A673 (cell line): ENCODE results near the gene CBY2. TPM values are rescaled to one million over a fixed set of nuclear protein-coding genes. Genes with fewer than 3 reads are reported as not detected.

Source experiments
- BruUV-seq: library from RNA; stranded (reverse); fragments of 400-500 nt; replicated peaks from 2 replicates; lab custom pipeline; 2021; lab: Mats Ljungman, UMichigan
- CTCF ChIA-PET: fragments of 300-600 bp; sonication (Branson Sonifier 250); formaldehyde crosslinking; loops from one replicate; lab custom pipeline; 2022; ENCODE audit warnings: antibody characterized with exemption; lab: Charles Lee
- POLR2A ChIA-PET: fragments of 300-600 bp; sonication (Branson Sonifier 250); formaldehyde crosslinking; loops from one replicate; lab custom pipeline; 2022; ENCODE audit warnings: antibody characterized with exemption; ENCODE audit not compliant: low non-redundant PET; lab: Charles Lee
- DNase-seq: peaks from one replicate; pipeline ENCODE4 v3.0.0-alpha.2; 2015; ENCODE audit warnings: low spot score
- H3K27ac ChIP-seq: fragments of 200-600 bp; sonication (generic); 2 replicates; pipeline ENCODE4 v1.5.1; 2016; ENCODE audit warnings: mixed run types, low read depth, mild to moderate bottlenecking, mixed read lengths, antibody characterized with exemption, low read length; ENCODE audit not compliant: poor library complexity, severe bottlenecking
- H3K27me3 ChIP-seq: fragments of 200-600 bp; sonication (generic); replicated peaks from 2 replicates; pipeline ENCODE4 v1.6.1; 2017; ENCODE audit warnings: mixed run types, low read depth, mild to moderate bottlenecking, mixed read lengths, antibody characterized with exemption, low read length; ENCODE audit not compliant: insufficient read depth, poor library complexity
- H3K36me3 ChIP-seq: fragments of 200-600 bp; sonication (generic); 2 replicates; pipeline ENCODE4 v1.6.1; 2016; ENCODE audit warnings: mixed run types, mild to moderate bottlenecking, mixed read lengths, antibody characterized with exemption, low read length; ENCODE audit not compliant: insufficient read depth, poor library complexity, severe bottlenecking
- H3K4me1 ChIP-seq: fragments of 200-600 bp; sonication (generic); 2 replicates; pipeline ENCODE4 v1.6.1; 2017; ENCODE audit warnings: mixed run types, mild to moderate bottlenecking, mixed read lengths, antibody characterized with exemption, low read length; ENCODE audit not compliant: insufficient read depth, poor library complexity, severe bottlenecking
- H3K4me3 ChIP-seq: fragments of 200-600 bp; sonication (generic); 2 replicates; pipeline ENCODE4 v1.5.1; 2016; ENCODE audit warnings: low read depth, mixed run types, mild to moderate bottlenecking, mixed read lengths, low read length; ENCODE audit not compliant: poor library complexity, severe bottlenecking
- H3K9me3 ChIP-seq: fragments of 200-600 bp; sonication (generic); 2 replicates; pipeline ENCODE4 v1.6.1; 2016; ENCODE audit warnings: mixed run types, low read depth, mild to moderate bottlenecking, mixed read lengths, antibody characterized with exemption, low read length; ENCODE audit not compliant: poor library complexity, severe bottlenecking
- EZH2 ChIP-seq: fragments of 200-600 bp; sonication (generic); IDR thresholded peaks from 2 replicates; pipeline ENCODE4 v1.6.1; 2017; ENCODE audit warnings: borderline replicate concordance, low read depth, mild to moderate bottlenecking, mixed read lengths, antibody characterized with exemption, low read length; ENCODE audit not compliant: poor library complexity, severe bottlenecking
- intact Hi-C: fragments of 100-400 bp; cut with micrococcal nuclease; formaldehyde crosslinking; loops from one replicate; pipeline ENCODE4 v1.10.0; 2022; ENCODE audit not compliant: unreplicated experiment
- total RNA-seq: library from RNA; stranded (reverse); gene quantifications from 2 replicates; pipeline ENCODE4 v1.2.3, GENCODE V29; 2021
- TF ChIP-seq, protein P1 (sequence below): fragments of 300-800, 200-600 bp; sonication (generic); conservative IDR thresholded peaks from 2 replicates; pipeline ENCODE4 v1.5.1; 2017; ENCODE audit warnings: low read depth, mild to moderate bottlenecking, antibody characterized with exemption, low read length, moderate library complexity, mixed read lengths

Gene CBY2
- total RNA-seq, 1 experiment from 2014 or later = not detected

DNA sequence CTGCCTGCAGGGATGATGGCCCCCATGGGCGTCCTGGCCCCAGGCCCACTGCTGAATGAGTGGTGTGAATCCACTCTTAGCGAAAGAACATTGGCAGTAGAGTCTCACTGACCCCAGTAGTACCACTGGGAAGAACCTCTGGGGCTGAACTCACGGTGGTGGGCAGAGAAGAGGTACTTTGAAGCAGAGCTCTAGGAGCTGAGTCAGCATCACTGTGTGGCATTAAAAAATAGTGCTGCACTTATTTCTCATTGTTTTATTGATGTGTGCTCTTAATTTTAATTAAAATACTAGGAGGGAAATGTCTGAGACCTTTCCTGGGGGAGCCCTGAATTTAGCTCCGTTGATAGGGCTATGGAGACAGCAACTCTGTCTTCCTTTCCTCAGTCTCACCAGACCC, 61.3 kb downstream of the CBY2 start:
- ChIA-PET POLR2A (no interaction called here), CTCF (no interaction called here)
- H3K36me3 ChIP-seq = no peaks in the 10 kb centered on the region
- H3K27me3 ChIP-seq = no peaks in the 10 kb centered on the region
- DNase-seq = no peak
- H3K27ac ChIP-seq = no peak overlapping the region
- TF ChIP-seq, protein P1, sequence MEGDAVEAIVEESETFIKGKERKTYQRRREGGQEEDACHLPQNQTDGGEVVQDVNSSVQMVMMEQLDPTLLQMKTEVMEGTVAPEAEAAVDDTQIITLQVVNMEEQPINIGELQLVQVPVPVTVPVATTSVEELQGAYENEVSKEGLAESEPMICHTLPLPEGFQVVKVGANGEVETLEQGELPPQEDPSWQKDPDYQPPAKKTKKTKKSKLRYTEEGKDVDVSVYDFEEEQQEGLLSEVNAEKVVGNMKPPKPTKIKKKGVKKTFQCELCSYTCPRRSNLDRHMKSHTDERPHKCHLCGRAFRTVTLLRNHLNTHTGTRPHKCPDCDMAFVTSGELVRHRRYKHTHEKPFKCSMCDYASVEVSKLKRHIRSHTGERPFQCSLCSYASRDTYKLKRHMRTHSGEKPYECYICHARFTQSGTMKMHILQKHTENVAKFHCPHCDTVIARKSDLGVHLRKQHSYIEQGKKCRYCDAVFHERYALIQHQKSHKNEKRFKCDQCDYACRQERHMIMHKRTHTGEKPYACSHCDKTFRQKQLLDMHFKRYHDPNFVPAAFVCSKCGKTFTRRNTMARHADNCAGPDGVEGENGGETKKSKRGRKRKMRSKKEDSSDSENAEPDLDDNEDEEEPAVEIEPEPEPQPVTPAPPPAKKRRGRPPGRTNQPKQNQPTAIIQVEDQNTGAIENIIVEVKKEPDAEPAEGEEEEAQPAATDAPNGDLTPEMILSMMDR = no peak
- TF ChIP-seq EZH2 = no peak
- no TSS peak for BruUV-seq
- peaks cover 19% of the 10 kb centered on the region for H3K4me1 ChIP-seq
- H3K9me3 ChIP-seq = no peaks in the 10 kb centered on the region
- intact Hi-C loops = no loop called here
- no peak overlapping the region for H3K4me3 ChIP-seq

Other genes starting within 250 kb of the CBY2 start
- 20.3 and 24.3 TPM in 2 replicates for gene COG3, start 237.4 kb upstream of the CBY2 start, total RNA-seq
- not detected in 2 replicates for gene ERICH6B, start 86.6 kb upstream of the CBY2 start, total RNA-seq
- gene SIAH3, start 149.4 kb downstream of the CBY2 start, total RNA-seq = 4.6 and 5.8 TPM in 2 replicates